ENCODE data around the gene SEMA6B.

The SEMA6B gene

DNA sequence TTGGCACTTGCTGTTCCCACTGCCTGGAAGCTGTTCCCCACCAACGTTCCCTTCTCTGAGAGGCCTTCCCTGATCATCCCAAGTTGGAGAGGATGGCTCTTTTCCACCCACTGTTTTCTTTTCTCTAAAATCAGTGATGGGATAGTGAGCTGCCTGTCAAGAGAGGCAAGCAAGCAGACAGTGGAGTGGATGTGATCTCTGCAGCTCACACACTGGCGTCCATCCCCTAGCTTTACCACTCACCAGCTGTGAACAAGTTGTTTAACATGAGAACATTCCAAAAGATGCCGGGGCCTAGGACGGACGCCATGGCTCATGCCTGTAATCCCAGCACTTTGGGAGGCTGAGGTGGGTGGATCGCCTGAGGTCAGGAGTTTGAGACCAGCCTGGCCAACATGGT is 28.0 kb upstream of the SEMA6B start (continued):
- no peak for TF ChIP-seq ZNF423 (tag by site-specific recombination; IDR thresholded peaks at IDR 0.05)
- TF ChIP-seq, protein P1, sequence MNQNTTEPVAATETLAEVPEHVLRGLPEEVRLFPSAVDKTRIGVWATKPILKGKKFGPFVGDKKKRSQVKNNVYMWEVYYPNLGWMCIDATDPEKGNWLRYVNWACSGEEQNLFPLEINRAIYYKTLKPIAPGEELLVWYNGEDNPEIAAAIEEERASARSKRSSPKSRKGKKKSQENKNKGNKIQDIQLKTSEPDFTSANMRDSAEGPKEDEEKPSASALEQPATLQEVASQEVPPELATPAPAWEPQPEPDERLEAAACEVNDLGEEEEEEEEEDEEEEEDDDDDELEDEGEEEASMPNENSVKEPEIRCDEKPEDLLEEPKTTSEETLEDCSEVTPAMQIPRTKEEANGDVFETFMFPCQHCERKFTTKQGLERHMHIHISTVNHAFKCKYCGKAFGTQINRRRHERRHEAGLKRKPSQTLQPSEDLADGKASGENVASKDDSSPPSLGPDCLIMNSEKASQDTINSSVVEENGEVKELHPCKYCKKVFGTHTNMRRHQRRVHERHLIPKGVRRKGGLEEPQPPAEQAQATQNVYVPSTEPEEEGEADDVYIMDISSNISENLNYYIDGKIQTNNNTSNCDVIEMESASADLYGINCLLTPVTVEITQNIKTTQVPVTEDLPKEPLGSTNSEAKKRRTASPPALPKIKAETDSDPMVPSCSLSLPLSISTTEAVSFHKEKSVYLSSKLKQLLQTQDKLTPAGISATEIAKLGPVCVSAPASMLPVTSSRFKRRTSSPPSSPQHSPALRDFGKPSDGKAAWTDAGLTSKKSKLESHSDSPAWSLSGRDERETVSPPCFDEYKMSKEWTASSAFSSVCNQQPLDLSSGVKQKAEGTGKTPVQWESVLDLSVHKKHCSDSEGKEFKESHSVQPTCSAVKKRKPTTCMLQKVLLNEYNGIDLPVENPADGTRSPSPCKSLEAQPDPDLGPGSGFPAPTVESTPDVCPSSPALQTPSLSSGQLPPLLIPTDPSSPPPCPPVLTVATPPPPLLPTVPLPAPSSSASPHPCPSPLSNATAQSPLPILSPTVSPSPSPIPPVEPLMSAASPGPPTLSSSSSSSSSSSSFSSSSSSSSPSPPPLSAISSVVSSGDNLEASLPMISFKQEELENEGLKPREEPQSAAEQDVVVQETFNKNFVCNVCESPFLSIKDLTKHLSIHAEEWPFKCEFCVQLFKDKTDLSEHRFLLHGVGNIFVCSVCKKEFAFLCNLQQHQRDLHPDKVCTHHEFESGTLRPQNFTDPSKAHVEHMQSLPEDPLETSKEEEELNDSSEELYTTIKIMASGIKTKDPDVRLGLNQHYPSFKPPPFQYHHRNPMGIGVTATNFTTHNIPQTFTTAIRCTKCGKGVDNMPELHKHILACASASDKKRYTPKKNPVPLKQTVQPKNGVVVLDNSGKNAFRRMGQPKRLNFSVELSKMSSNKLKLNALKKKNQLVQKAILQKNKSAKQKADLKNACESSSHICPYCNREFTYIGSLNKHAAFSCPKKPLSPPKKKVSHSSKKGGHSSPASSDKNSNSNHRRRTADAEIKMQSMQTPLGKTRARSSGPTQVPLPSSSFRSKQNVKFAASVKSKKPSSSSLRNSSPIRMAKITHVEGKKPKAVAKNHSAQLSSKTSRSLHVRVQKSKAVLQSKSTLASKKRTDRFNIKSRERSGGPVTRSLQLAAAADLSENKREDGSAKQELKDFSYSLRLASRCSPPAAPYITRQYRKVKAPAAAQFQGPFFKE (tag by site-specific recombination; IDR thresholded peaks at IDR 0.05; ENCODE audit: borderline replicate concordance), result no peak
- no peak for TF ChIP-seq ZXDB (tag by site-specific recombination; IDR thresholded peaks at IDR 0.05)
- no peak for TF ChIP-seq ZNF248 (tag by site-specific recombination; IDR thresholded peaks at IDR 0.05)
- TF ChIP-seq ZNF658 (tag by site-specific recombination; IDR thresholded peaks at IDR 0.05), result no peak

DNA sequence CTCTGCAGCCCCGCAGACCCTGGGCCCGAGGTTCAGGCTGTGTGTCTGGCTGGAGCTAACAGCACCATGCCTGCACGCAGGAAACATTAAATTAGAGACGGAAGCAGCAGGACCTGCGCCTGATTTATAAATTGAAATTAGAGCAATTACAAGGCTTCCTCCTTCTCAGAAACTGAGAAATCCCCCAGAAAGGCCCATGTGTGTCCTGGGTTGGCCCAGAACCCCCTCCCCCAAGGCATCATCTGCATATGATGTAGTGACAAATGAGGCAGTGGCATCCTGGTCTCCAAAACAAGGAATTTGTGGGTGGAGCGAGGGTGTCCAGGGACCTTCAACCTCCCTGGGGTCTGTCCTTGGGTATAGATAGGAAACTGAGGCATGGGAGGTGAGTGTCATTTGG is 27.2 kb upstream of the SEMA6B start:
- no peak overlapping the region for H3K4me3 ChIP-seq (ENCODE audit: low read depth, low read length)
- TF ChIP-seq, protein P2, sequence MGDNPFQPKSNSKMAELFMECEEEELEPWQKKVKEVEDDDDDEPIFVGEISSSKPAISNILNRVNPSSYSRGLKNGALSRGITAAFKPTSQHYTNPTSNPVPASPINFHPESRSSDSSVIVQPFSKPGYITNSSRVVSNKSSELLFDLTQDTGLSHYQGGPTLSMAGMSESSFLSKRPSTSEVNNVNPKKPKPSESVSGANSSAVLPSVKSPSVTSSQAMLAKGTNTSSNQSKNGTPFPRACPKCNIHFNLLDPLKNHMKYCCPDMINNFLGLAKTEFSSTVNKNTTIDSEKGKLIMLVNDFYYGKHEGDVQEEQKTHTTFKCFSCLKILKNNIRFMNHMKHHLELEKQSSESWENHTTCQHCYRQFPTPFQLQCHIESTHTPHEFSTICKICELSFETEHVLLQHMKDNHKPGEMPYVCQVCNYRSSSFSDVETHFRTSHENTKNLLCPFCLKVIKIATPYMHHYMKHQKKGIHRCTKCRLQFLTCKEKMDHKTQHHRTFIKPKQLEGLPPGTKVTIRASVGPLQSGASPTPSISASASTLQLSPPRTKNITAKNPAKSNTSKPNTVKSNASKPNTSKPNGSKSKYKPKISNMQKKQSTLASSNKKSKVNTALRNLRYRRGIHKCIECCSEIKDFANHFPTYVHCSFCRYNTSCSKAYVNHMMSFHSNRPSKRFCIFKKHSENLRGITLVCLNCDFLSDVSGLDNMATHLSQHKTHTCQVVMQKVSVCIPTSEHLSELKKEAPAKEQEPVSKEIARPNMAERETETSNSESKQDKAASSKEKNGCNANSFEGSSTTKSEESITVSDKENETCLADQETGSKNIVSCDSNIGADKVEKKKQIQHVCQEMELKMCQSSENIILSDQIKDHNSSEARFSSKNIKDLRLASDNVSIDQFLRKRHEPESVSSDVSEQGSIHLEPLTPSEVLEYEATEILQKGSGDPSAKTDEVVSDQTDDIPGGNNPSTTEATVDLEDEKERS (tag by site-specific recombination; IDR thresholded peaks at IDR 0.05), result no peak
- TF ChIP-seq ZIC2 (tag by site-specific recombination; IDR thresholded peaks at IDR 0.05) (no peak), ZFP41 (tag by site-specific recombination; IDR thresholded peaks at IDR 0.05; ENCODE audit: borderline replicate concordance) (no peak)
- TF ChIP-seq, protein P3, sequence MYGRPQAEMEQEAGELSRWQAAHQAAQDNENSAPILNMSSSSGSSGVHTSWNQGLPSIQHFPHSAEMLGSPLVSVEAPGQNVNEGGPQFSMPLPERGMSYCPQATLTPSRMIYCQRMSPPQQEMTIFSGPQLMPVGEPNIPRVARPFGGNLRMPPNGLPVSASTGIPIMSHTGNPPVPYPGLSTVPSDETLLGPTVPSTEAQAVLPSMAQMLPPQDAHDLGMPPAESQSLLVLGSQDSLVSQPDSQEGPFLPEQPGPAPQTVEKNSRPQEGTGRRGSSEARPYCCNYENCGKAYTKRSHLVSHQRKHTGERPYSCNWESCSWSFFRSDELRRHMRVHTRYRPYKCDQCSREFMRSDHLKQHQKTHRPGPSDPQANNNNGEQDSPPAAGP (tag by site-specific recombination; IDR thresholded peaks at IDR 0.05), result no peak
- TF ChIP-seq, protein P4, sequence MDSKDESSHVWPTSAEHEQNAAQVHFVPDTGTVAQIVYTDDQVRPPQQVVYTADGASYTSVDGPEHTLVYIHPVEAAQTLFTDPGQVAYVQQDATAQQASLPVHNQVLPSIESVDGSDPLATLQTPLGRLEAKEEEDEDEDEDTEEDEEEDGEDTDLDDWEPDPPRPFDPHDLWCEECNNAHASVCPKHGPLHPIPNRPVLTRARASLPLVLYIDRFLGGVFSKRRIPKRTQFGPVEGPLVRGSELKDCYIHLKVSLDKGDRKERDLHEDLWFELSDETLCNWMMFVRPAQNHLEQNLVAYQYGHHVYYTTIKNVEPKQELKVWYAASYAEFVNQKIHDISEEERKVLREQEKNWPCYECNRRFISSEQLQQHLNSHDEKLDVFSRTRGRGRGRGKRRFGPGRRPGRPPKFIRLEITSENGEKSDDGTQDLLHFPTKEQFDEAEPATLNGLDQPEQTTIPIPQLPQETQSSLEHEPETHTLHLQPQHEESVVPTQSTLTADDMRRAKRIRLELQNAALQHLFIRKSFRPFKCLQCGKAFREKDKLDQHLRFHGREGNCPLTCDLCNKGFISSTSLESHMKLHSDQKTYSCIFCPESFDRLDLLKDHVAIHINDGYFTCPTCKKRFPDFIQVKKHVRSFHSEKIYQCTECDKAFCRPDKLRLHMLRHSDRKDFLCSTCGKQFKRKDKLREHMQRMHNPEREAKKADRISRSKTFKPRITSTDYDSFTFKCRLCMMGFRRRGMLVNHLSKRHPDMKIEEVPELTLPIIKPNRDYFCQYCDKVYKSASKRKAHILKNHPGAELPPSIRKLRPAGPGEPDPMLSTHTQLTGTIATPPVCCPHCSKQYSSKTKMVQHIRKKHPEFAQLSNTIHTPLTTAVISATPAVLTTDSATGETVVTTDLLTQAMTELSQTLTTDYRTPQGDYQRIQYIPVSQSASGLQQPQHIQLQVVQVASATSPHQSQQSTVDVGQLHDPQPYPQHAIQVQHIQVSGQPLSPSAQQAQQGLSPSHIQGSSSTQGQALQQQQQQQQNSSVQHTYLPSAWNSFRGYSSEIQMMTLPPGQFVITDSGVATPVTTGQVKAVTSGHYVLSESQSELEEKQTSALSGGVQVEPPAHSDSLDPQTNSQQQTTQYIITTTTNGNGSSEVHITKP (tag by site-specific recombination; IDR thresholded peaks at IDR 0.05), result peak; percentile 70
- POLR2A ChIA-PET, result interaction anchor here (0.7 kb wide), 1 partner anchor 11 kb away, joined by 3 read pairs; no protein-coding TSS in a partner anchor
- H3K9me3 ChIP-seq (ENCODE audit: control insufficient read depth, insufficient read depth, low read depth, low read length), result no peaks in the 10 kb centered on the region
- no peaks in the 10 kb centered on the region for H3K36me3 ChIP-seq (ENCODE audit: control insufficient read depth in 2 of 2, insufficient read depth in 1 of 2, low read length in 2 of 2)
- no peak overlapping the region for H3K27ac ChIP-seq (ENCODE audit: extremely low read depth, low read depth, low read length)
- CTCF ChIA-PET, result interaction anchor here (0.5 to 4.3 kb wide), 9 partner anchors 9 to 62 kb away, joined by 3 to 19 read pairs (median 4); no protein-coding TSS in a partner anchor
- no peaks in the 10 kb centered on the region for H3K4me1 ChIP-seq (ENCODE audit: control insufficient read depth, insufficient read depth, low read length)

Measured in HEK293 (cell line).